Measurements from ENCODE around the gene SULT1C4. TPM values are rescaled to one million over a fixed set of nuclear protein-coding genes. Genes with fewer than 3 reads are reported as not detected.

SULT1C4 gene
- total and polyA plus RNA-seq, 2 experiments from 2014 or later, result 0.87 to 2.1 TPM

DNA sequence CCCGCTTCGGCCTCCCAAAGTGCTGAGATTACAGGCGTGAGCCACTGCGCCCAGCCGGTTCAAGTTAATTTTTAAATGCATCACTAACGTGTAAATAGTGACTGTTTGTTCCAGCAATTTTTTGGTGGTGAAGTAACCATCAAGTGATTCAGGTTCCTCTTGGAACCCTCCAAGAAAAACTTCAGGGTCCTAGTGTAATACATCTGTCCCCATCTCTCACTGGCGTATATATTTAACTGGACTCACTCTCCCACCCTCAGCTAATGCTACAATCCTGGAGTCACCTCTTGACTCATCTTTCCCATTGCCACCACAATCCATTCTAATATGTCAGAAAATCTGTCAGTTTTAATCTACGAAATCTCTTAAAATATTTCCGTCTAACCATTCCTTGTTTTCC lies 10.3 kb downstream of the SULT1C4 start:
- H3K4me3 ChIP-seq, result no peak overlapping the region
- Mint-ChIP-seq H3K9me3 (peaks cover 3% of the 10 kb centered on the region), H3K36me3 (ENCODE audit: low read depth) (peaks cover 6% of the 10 kb centered on the region), H3K27me3 (ENCODE audit: insufficient read depth, low read depth, poor library complexity) (peaks cover 3% of the 10 kb centered on the region), H3K27ac (no peak overlapping the region), H3K4me1 (peaks cover 18% of the 10 kb centered on the region), H3K4me3 (no peak overlapping the region)
- TF ChIP-seq STAT1 (IDR thresholded peaks at IDR 0.05; ENCODE audit: unreplicated experiment) (no peak), NANOG (IDR thresholded peaks at IDR 0.05; ENCODE audit: borderline replicate concordance) (no peak), EZH2 (IDR thresholded peaks at IDR 0.05; ENCODE audit: low read depth, unreplicated experiment) (no peak), POLR2AphosphoS5 (IDR thresholded peaks at IDR 0.05; ENCODE audit: low read depth) (no peak), EZH2phosphoT487 (IDR thresholded peaks at IDR 0.05; ENCODE audit: unreplicated experiment) (no peak), CREB1 (CRISPR knock-in tag; IDR thresholded peaks at IDR 0.05; ENCODE audit: low read depth) (no peak), ZNF331 (CRISPR knock-in tag; IDR thresholded peaks at IDR 0.05; ENCODE audit: low read depth) (no peak), ZNF114 (CRISPR knock-in tag; IDR thresholded peaks at IDR 0.05) (no peak), JUNB (IDR thresholded peaks at IDR 0.05; ENCODE audit: unreplicated experiment) (no peak)
- TF ChIP-seq, protein P1, sequence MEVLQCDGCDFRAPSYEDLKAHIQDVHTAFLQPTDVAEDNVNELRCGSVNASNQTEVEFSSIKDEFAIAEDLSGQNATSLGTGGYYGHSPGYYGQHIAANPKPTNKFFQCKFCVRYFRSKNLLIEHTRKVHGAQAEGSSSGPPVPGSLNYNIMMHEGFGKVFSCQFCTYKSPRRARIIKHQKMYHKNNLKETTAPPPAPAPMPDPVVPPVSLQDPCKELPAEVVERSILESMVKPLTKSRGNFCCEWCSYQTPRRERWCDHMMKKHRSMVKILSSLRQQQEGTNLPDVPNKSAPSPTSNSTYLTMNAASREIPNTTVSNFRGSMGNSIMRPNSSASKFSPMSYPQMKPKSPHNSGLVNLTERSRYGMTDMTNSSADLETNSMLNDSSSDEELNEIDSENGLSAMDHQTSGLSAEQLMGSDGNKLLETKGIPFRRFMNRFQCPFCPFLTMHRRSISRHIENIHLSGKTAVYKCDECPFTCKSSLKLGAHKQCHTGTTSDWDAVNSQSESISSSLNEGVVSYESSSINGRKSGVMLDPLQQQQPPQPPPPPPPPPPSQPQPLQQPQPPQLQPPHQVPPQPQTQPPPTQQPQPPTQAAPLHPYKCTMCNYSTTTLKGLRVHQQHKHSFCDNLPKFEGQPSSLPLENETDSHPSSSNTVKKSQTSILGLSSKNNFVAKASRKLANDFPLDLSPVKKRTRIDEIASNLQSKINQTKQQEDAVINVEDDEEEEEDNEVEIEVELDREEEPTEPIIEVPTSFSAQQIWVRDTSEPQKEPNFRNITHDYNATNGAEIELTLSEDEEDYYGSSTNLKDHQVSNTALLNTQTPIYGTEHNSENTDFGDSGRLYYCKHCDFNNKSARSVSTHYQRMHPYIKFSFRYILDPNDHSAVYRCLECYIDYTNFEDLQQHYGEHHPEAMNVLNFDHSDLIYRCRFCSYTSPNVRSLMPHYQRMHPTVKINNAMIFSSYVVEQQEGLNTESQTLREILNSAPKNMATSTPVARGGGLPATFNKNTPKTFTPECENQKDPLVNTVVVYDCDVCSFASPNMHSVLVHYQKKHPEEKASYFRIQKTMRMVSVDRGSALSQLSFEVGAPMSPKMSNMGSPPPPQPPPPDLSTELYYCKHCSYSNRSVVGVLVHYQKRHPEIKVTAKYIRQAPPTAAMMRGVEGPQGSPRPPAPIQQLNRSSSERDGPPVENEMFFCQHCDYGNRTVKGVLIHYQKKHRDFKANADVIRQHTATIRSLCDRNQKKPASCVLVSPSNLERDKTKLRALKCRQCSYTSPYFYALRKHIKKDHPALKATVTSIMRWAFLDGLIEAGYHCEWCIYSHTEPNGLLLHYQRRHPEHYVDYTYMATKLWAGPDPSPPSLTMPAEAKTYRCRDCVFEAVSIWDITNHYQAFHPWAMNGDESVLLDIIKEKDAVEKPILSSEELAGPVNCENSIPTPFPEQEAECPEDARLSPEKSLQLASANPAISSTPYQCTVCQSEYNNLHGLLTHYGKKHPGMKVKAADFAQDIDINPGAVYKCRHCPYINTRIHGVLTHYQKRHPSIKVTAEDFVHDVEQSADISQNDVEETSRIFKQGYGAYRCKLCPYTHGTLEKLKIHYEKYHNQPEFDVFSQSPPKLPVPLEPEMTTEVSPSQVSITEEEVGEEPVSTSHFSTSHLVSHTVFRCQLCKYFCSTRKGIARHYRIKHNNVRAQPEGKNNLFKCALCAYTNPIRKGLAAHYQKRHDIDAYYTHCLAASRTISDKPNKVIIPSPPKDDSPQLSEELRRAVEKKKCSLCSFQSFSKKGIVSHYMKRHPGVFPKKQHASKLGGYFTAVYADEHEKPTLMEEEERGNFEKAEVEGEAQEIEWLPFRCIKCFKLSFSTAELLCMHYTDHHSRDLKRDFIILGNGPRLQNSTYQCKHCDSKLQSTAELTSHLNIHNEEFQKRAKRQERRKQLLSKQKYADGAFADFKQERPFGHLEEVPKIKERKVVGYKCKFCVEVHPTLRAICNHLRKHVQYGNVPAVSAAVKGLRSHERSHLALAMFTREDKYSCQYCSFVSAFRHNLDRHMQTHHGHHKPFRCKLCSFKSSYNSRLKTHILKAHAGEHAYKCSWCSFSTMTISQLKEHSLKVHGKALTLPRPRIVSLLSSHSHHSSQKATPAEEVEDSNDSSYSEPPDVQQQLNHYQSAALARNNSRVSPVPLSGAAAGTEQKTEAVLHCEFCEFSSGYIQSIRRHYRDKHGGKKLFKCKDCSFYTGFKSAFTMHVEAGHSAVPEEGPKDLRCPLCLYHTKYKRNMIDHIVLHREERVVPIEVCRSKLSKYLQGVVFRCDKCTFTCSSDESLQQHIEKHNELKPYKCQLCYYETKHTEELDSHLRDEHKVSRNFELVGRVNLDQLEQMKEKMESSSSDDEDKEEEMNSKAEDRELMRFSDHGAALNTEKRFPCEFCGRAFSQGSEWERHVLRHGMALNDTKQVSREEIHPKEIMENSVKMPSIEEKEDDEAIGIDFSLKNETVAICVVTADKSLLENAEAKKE (CRISPR knock-in tag; IDR thresholded peaks at IDR 0.05), result no peak
- TF ChIP-seq, protein P2, sequence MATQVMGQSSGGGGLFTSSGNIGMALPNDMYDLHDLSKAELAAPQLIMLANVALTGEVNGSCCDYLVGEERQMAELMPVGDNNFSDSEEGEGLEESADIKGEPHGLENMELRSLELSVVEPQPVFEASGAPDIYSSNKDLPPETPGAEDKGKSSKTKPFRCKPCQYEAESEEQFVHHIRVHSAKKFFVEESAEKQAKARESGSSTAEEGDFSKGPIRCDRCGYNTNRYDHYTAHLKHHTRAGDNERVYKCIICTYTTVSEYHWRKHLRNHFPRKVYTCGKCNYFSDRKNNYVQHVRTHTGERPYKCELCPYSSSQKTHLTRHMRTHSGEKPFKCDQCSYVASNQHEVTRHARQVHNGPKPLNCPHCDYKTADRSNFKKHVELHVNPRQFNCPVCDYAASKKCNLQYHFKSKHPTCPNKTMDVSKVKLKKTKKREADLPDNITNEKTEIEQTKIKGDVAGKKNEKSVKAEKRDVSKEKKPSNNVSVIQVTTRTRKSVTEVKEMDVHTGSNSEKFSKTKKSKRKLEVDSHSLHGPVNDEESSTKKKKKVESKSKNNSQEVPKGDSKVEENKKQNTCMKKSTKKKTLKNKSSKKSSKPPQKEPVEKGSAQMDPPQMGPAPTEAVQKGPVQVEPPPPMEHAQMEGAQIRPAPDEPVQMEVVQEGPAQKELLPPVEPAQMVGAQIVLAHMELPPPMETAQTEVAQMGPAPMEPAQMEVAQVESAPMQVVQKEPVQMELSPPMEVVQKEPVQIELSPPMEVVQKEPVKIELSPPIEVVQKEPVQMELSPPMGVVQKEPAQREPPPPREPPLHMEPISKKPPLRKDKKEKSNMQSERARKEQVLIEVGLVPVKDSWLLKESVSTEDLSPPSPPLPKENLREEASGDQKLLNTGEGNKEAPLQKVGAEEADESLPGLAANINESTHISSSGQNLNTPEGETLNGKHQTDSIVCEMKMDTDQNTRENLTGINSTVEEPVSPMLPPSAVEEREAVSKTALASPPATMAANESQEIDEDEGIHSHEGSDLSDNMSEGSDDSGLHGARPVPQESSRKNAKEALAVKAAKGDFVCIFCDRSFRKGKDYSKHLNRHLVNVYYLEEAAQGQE (IDR thresholded peaks at IDR 0.05; ENCODE audit: unreplicated experiment), result no peak
- TF ChIP-seq, protein P3, sequence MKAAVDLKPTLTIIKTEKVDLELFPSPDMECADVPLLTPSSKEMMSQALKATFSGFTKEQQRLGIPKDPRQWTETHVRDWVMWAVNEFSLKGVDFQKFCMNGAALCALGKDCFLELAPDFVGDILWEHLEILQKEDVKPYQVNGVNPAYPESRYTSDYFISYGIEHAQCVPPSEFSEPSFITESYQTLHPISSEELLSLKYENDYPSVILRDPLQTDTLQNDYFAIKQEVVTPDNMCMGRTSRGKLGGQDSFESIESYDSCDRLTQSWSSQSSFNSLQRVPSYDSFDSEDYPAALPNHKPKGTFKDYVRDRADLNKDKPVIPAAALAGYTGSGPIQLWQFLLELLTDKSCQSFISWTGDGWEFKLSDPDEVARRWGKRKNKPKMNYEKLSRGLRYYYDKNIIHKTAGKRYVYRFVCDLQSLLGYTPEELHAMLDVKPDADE (IDR thresholded peaks at IDR 0.05), result no peak
- TF ChIP-seq, protein P4, sequence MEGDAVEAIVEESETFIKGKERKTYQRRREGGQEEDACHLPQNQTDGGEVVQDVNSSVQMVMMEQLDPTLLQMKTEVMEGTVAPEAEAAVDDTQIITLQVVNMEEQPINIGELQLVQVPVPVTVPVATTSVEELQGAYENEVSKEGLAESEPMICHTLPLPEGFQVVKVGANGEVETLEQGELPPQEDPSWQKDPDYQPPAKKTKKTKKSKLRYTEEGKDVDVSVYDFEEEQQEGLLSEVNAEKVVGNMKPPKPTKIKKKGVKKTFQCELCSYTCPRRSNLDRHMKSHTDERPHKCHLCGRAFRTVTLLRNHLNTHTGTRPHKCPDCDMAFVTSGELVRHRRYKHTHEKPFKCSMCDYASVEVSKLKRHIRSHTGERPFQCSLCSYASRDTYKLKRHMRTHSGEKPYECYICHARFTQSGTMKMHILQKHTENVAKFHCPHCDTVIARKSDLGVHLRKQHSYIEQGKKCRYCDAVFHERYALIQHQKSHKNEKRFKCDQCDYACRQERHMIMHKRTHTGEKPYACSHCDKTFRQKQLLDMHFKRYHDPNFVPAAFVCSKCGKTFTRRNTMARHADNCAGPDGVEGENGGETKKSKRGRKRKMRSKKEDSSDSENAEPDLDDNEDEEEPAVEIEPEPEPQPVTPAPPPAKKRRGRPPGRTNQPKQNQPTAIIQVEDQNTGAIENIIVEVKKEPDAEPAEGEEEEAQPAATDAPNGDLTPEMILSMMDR (conservative IDR thresholded peaks at IDR 0.05; ENCODE audit: low read depth in 2 of 2), result no peak
- no peaks in the 10 kb centered on the region for H3K27me3 ChIP-seq (ENCODE audit: insufficient read depth)
- H2AFZ ChIP-seq, result no peak overlapping the region
- H3K4me2 ChIP-seq, result no peak overlapping the region
- H3F3A ChIP-seq (replicated peaks; ENCODE audit: low read depth), result no peaks in the 10 kb centered on the region
- ATAC-seq (no peak), DNase-seq (ENCODE audit: low spot score) (no peak)
- H3K79me2 ChIP-seq (replicated peaks; ENCODE audit: insufficient read depth), result no peaks in the 10 kb centered on the region
- no peaks in the 10 kb centered on the region for H4K20me1 ChIP-seq (replicated peaks; ENCODE audit: insufficient read depth)
- no peak overlapping the region for H3K27ac ChIP-seq (ENCODE audit: low read depth)
- 0 out of 2 replicates have a peak, but pooled peaks cover 9% of the 10 kb centered on the region for H3K4me1 ChIP-seq (ENCODE audit: insufficient read depth)
- no peaks in the 10 kb centered on the region for H3K9me2 ChIP-seq (ENCODE audit: insufficient read depth)
- H3K36me3 ChIP-seq (ENCODE audit: insufficient read depth), result no peaks in the 10 kb centered on the region

All from GM23338 (cell line).